ENCODE results near the gene KRT85. TPM values are rescaled to one million over a fixed set of nuclear protein-coding genes. Genes with fewer than 3 reads are reported as not detected.

The KRT85 gene
- total and polyA plus RNA-seq, 10 of the 15 experiments (the other 5 are each of a cell fraction or from before 2014, with no cell fraction given) = 0.05 to 0.18 (median 0.11) TPM; not detected in 6

DNA sequence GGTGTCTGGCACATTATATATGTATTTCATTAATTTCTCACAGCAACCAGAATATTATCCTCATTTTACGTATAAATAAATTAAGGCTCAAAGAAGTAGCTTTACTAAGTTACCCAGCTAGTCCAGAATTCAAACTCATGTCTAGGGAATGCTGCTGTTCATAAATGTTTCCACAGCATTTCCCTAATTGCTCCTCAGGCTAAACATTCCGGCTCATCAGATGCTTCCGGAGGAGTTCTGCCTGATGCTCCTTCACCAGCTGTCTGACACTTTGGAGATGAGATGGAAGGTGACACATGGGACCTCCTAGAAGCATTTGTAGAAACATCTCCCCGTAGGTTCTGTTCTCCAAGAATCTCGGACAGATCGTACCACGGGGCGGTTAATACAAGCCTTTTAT lies 12.1 kb downstream of the KRT85 start:
- H3K9ac ChIP-seq (ENCODE audit: control insufficient read depth, insufficient read depth, low read length) = no peak overlapping the region
- H3K79me2 ChIP-seq (ENCODE audit: control insufficient read depth, insufficient read depth, low read length) = no peaks in the 10 kb centered on the region
- no TSS peak for BruUV-seq (replicated peaks)
- ChIA-PET SMC1A (ENCODE audit: uncharacterized antibody, unreplicated experiment) (no interaction called here), POLR2A (interaction anchor here (0.6 kb wide), 1 partner anchor 1316 kb away, joined by 6 read pairs; no protein-coding TSS in a partner anchor), CTCF (interaction anchor here (1.3 kb wide), 1 partner anchor 9 kb away, joined by 4 read pairs; no protein-coding TSS in a partner anchor), RAD21 (ENCODE audit: unreplicated experiment) (no interaction called here)
- 70% methylated on average over 8 of the region's 8 CpGs for WGBS (ENCODE audit: insufficient coverage, insufficient replicate concordance, low lambda C conversion rate, missing lambda C conversion rate)
- H3K4me2 ChIP-seq (ENCODE audit: control insufficient read depth, insufficient read depth) = no peak overlapping the region
- FAIRE-seq = no peak
- no peak overlapping the region for H3K27ac ChIP-seq (ENCODE audit: control insufficient read depth, insufficient read depth)
- H3K27me3 ChIP-seq (replicated peaks in 1 of 2; ENCODE audit: control insufficient read depth in 2 of 2, insufficient read depth in 2 of 2, low read length in 1 of 2) = peaks cover 0 to 3% of the 10 kb centered on the region in 2 experiments; a peak in 1 of 4 replicates
- peaks cover 12% of the 10 kb centered on the region for H3K4me1 ChIP-seq (ENCODE audit: control insufficient read depth, insufficient read depth, low read length)
- no peaks in the 10 kb centered on the region for H4K20me1 ChIP-seq (ENCODE audit: control insufficient read depth, insufficient read depth)
- no peak overlapping the region for H3K4me3 ChIP-seq
- TF ChIP-seq USF1 (IDR thresholded peaks at IDR 0.05; ENCODE audit: borderline replicate concordance, extremely low read length, insufficient read depth, low read depth, low read length) (no peak), NFXL1 (IDR thresholded peaks at IDR 0.05; ENCODE audit: borderline replicate concordance) (no peak), STAT1 (conservative IDR thresholded peaks at IDR 0.05) (no peak), LARP7 (IDR thresholded peaks at IDR 0.05) (no peak), SUZ12 (IDR thresholded peaks at IDR 0.05; ENCODE audit: unreplicated experiment) (no peak), CBFB (IDR thresholded peaks at IDR 0.05; ENCODE audit: low read depth) (no peak), CREB1 (IDR thresholded peaks at IDR 0.05; ENCODE audit: low read depth) (no peak), RELA (IDR thresholded peaks at IDR 0.05; ENCODE audit: borderline replicate concordance, partially characterized antibody) (no peak), EED (IDR thresholded peaks at IDR 0.05; ENCODE audit: low read depth) (no peak), PKNOX1 (IDR thresholded peaks at IDR 0.05) (no peak)
- TF ChIP-seq, protein P1, sequence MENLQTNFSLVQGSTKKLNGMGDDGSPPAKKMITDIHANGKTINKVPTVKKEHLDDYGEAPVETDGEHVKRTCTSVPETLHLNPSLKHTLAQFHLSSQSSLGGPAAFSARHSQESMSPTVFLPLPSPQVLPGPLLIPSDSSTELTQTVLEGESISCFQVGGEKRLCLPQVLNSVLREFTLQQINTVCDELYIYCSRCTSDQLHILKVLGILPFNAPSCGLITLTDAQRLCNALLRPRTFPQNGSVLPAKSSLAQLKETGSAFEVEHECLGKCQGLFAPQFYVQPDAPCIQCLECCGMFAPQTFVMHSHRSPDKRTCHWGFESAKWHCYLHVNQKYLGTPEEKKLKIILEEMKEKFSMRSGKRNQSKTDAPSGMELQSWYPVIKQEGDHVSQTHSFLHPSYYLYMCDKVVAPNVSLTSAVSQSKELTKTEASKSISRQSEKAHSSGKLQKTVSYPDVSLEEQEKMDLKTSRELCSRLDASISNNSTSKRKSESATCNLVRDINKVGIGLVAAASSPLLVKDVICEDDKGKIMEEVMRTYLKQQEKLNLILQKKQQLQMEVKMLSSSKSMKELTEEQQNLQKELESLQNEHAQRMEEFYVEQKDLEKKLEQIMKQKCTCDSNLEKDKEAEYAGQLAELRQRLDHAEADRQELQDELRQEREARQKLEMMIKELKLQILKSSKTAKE (IDR thresholded peaks at IDR 0.05; ENCODE audit: low read depth, poor library complexity, severe bottlenecking) = no peak
- TF ChIP-seq, protein P2, sequence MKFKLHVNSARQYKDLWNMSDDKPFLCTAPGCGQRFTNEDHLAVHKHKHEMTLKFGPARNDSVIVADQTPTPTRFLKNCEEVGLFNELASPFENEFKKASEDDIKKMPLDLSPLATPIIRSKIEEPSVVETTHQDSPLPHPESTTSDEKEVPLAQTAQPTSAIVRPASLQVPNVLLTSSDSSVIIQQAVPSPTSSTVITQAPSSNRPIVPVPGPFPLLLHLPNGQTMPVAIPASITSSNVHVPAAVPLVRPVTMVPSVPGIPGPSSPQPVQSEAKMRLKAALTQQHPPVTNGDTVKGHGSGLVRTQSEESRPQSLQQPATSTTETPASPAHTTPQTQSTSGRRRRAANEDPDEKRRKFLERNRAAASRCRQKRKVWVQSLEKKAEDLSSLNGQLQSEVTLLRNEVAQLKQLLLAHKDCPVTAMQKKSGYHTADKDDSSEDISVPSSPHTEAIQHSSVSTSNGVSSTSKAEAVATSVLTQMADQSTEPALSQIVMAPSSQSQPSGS (IDR thresholded peaks at IDR 0.05; ENCODE audit: low read length) = no peak
- H3K9me3 ChIP-seq (replicated peaks; ENCODE audit: control insufficient read depth, insufficient read depth, low read length) = no peaks in the 10 kb centered on the region
- no peaks in the 10 kb centered on the region for H3K36me3 ChIP-seq (ENCODE audit: control insufficient read depth in 2 of 2, insufficient read depth in 2 of 2, low read length in 1 of 2)
- no peak overlapping the region for H2AFZ ChIP-seq (ENCODE audit: control insufficient read depth, low read depth, low read length)
- intact Hi-C loops (cut with micrococcal nuclease; ENCODE audit: unreplicated experiment) (no loop called here), in situ Hi-C loops (cut with MboI) (no loop called here)
- no peak for ATAC-seq
- no peak for DNase-seq (ENCODE audit: low read depth, low spot score)
